Measurements from ENCODE around the gene HUWE1. TPM values are rescaled to one million over a fixed set of nuclear protein-coding genes. Genes with fewer than 3 reads are reported as not detected.

The HUWE1 gene
- total RNA-seq, 6 donors from 2014 or later = 98.1 to 136 (median 121) TPM

DNA sequence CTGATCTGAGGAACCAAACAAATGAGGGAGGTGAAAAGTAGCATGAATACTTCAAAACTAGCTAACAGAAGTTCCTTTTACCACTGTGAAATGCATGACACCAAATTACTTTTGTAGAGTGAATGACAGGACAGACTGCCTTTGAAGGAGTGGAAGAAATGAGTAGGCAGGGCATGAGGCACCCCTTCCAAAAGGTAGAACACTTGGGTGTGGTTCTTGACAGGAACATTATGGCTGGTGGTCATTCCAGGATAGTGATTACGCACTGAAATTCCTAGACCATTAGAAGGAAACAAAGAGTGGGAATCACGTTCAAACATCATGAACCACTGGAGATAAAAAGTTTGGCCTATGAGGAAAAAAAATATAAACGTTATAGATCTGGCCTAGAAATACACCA lies 4.9 kb downstream of the HUWE1 start:
- TF ChIP-seq EP300 (IDR thresholded peaks at IDR 0.05) = no peak
- TF ChIP-seq POLR2AphosphoS5 (IDR thresholded peaks at IDR 0.05) = no peak
- TF ChIP-seq, protein P1, sequence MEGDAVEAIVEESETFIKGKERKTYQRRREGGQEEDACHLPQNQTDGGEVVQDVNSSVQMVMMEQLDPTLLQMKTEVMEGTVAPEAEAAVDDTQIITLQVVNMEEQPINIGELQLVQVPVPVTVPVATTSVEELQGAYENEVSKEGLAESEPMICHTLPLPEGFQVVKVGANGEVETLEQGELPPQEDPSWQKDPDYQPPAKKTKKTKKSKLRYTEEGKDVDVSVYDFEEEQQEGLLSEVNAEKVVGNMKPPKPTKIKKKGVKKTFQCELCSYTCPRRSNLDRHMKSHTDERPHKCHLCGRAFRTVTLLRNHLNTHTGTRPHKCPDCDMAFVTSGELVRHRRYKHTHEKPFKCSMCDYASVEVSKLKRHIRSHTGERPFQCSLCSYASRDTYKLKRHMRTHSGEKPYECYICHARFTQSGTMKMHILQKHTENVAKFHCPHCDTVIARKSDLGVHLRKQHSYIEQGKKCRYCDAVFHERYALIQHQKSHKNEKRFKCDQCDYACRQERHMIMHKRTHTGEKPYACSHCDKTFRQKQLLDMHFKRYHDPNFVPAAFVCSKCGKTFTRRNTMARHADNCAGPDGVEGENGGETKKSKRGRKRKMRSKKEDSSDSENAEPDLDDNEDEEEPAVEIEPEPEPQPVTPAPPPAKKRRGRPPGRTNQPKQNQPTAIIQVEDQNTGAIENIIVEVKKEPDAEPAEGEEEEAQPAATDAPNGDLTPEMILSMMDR (IDR thresholded peaks at IDR 0.05) = no peak
- no peak for TF ChIP-seq POLR2A (IDR thresholded peaks at IDR 0.05)
- Histone ChIP-seq H3K4me1 (peaks cover 7 to 19% (median 10%) of the 10 kb centered on the region in 4 donors), H3K4me3 (no peak overlapping the region), H3K27me3 (no peaks in the 10 kb centered on the region), H3K36me3 (peaks cover 0 to 14% (median under 1%) of the 10 kb centered on the region in 4 donors), H3K9me3 (peaks cover 0 to 5% (median 0%) of the 10 kb centered on the region in 4 donors), H3K27ac (no peak overlapping the region)
- no peak for DNase-seq
- no peak for ATAC-seq (ENCODE audit: low FRiP score in 2 of 2)
- WGBS, 2 donors = 57 to 68% methylated on average over 3 of the region's 3 CpGs

DNA sequence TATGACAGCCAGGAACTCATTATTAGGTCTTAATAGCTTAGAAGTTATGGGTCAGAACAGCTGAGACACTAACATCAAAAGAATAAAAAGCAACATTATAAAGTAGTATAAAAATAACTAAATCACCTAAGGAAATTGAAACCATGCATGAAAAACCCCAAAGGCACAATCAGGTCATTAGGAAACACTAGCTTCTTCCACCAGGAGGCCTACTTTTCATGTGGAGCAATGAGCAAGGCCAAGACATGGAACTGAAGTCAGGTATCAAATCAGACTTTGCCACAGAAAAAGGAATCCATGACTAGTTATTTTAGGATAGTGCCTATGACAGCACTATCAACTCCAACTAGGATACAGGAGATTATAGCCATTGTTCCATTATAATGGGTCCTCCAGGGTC lies 7.9 kb downstream of the HUWE1 start:
- TF ChIP-seq EP300 (IDR thresholded peaks at IDR 0.05) (no peak), POLR2AphosphoS5 (IDR thresholded peaks at IDR 0.05) (no peak), POLR2A (IDR thresholded peaks at IDR 0.05) (no peak)
- TF ChIP-seq, protein P1 (IDR thresholded peaks at IDR 0.05) = no peak
- H3K27me3 ChIP-seq = no peaks in the 10 kb centered on the region
- no peak overlapping the region for H3K27ac ChIP-seq
- peaks cover 0 to 19% (median 3%) of the 10 kb centered on the region in 4 donors for H3K36me3 ChIP-seq
- ATAC-seq (ENCODE audit: low FRiP score in 2 of 2) (no peak), DNase-seq (no peak)
- no peaks in the 10 kb centered on the region for H3K9me3 ChIP-seq
- no peak overlapping the region for H3K4me3 ChIP-seq
- H3K4me1 ChIP-seq = peaks cover 0 to 8% (median 3%) of the 10 kb centered on the region in 4 donors

DNA sequence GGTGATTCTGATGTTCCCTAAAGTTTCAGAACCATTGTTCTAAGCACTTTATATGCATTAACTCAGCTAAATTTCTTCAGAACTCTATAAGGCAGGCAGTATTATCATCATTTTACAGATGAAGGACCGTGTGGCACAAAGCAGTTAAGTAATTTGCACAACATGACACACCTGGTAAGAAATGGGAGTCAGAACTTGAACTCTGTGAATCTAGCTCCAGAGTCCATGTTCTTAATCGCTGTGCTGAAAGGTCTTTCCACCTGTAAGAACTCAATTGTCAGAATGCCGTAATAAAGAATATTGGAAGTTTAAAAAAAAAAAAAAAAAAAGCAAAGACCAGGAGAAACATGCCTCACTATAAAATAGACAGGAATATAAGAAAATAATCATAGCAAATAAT lies 9.2 kb downstream of the HUWE1 start:
- H3K9me3 ChIP-seq = no peaks in the 10 kb centered on the region
- no peak overlapping the region for H3K4me3 ChIP-seq
- peaks cover 0 to 4% (median 1%) of the 10 kb centered on the region in 4 donors for H3K4me1 ChIP-seq
- WGBS, 2 donors = 76 to 91% methylated on average over 3 of the region's 3 CpGs
- H3K27me3 ChIP-seq = no peaks in the 10 kb centered on the region
- no peak for DNase-seq
- no peak for ATAC-seq (ENCODE audit: low FRiP score in 2 of 2)
- no peak overlapping the region for H3K27ac ChIP-seq
- TF ChIP-seq POLR2A (IDR thresholded peaks at IDR 0.05) (no peak), EP300 (IDR thresholded peaks at IDR 0.05) (no peak)
- H3K36me3 ChIP-seq = peaks cover 0 to 21% (median 3%) of the 10 kb centered on the region in 4 donors

DNA sequence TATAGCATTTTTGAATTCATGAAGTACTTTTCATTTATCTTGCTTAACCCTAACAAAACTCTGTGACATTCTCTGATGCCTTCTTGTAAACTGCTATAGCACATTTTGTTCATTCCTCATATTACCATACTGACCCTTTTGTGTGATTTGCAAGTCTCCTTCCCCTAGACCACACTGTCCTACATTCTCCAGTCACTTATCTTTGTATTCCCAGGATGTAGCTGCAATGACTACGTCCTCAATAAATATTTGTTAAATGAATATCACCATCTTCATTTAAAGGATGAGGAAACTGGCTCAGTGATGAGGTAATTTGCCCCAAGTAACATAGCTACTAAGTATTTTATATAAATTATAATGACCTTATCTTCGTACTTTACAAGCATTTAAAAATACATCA lies 11.9 kb downstream of the HUWE1 start:
- Histone ChIP-seq H3K27me3 (no peaks in the 10 kb centered on the region), H3K4me3 (no peak overlapping the region), H3K4me1 (no peaks in the 10 kb centered on the region), H3K9me3 (no peaks in the 10 kb centered on the region), H3K36me3 (peaks cover 0 to 20% (median 6%) of the 10 kb centered on the region in 4 donors), H3K27ac (no peak overlapping the region)
- ATAC-seq (ENCODE audit: low FRiP score in 2 of 2) (no peak), DNase-seq (no peak)
- TF ChIP-seq, protein P1 (IDR thresholded peaks at IDR 0.05) = no peak
- no peak for TF ChIP-seq EP300 (IDR thresholded peaks at IDR 0.05)
- no peak for TF ChIP-seq POLR2AphosphoS5 (IDR thresholded peaks at IDR 0.05)
- no peak for TF ChIP-seq POLR2A (IDR thresholded peaks at IDR 0.05)
- WGBS, 2 donors = 69 to 74% methylated on average over 2 of the region's 2 CpGs

DNA sequence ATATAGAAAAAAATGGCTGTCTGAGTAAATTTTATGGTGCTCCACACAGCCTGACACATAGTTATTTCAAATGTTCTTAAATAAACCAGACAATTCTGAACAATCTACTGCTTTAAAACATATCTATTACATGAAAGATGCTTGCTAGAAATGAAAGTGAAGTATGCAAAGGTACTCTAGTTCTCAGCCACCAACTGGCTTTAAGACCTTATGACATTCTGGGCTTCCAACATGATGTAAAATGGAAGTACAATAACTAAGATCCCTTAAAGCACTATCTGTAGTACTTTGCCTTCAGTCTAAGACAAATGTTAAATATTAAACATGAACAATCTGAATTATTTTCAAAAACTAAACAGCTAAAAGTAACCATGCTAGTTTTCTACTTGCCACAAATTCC lies 17.3 kb downstream of the HUWE1 start:
- Histone ChIP-seq H3K36me3 (peaks cover 0 to 8% (median 3%) of the 10 kb centered on the region in 4 donors), H3K27me3 (no peaks in the 10 kb centered on the region), H3K4me3 (no peak overlapping the region), H3K4me1 (peaks cover 0 to 7% (median 0%) of the 10 kb centered on the region in 4 donors), H3K9me3 (no peaks in the 10 kb centered on the region), H3K27ac (no peak overlapping the region)
- ATAC-seq (ENCODE audit: low FRiP score in 2 of 2) (no peak), DNase-seq (no peak)
- TF ChIP-seq, protein P1 (IDR thresholded peaks at IDR 0.05) = no peak
- TF ChIP-seq POLR2AphosphoS5 (IDR thresholded peaks at IDR 0.05) = no peak

Measured in upper lobe of left lung (tissue), 6 donors.